ENCODE results near the gene CYP4A22. TPM values are rescaled to one million over a fixed set of nuclear protein-coding genes. Genes with fewer than 3 reads are reported as not detected.

CYP4A22 gene
- total and polyA plus RNA-seq, 2 of the 4 experiments (the other 2 are of a cell fraction): not detected

GRCh38 chr1:47182676-47183235 is 45.5 kb downstream of the CYP4A22 start:
- CTCF ChIA-PET: no interaction called here
- in situ Hi-C loops (cut with MboI; ENCODE audit: low sequenced_read_pairs): loop anchor here (5.0 to 10.0 kb wide), 2 partner anchors 240 to 532 kb away; no protein-coding TSS in a partner anchor
- WGBS, 2 experiments (ENCODE audit: extremely low coverage in 2 of 2, insufficient read length in 1 of 2): no CpG with 5 or more reads among the region's 7 CpGs

More at GRCh38 chr1:47182676-47183235, 45.5 kb downstream of the CYP4A22 start:
- Histone ChIP-seq H2BK5ac (ENCODE audit: low read depth, low read length, poor library complexity, severe bottlenecking) (no peak overlapping the region), H3K56ac (ENCODE audit: extremely low read depth, insufficient read depth, low read length) (no peak overlapping the region), H3K27ac (ENCODE audit: insufficient read depth, low read length) (no peak overlapping the region), H3K9me1 (ENCODE audit: insufficient read depth, low read length) (no peaks in the 10 kb centered on the region), H2AK5ac (ENCODE audit: low read depth, low read length) (no peak overlapping the region), H3K9me3 (ENCODE audit: control insufficient read depth, insufficient read depth, low read length) (no peaks in the 10 kb centered on the region), H2AFZ (replicated peaks; ENCODE audit: low read length, poor library complexity) (no peak overlapping the region), H2BK120ac (ENCODE audit: low read depth, low read length) (no peak overlapping the region), H4K20me1 (ENCODE audit: insufficient read depth, low read length) (no peaks in the 10 kb centered on the region), H2BK15ac (ENCODE audit: low read depth, low read length) (no peak overlapping the region), H3K4me3 (ENCODE audit: insufficient read depth, low read depth, low read length) (no peak overlapping the region), H4K8ac (ENCODE audit: low read depth in 2 of 2, low read length in 2 of 2) (no peak overlapping the region), H3K36me3 (ENCODE audit: control insufficient read depth, insufficient read depth, low read length) (no peaks in the 10 kb centered on the region), H3K79me1 (ENCODE audit: low read depth in 1 of 2, low read length in 2 of 2) (no peaks in the 10 kb centered on the region), H2BK20ac (ENCODE audit: low read depth, low read length) (no peak overlapping the region), H3K27me3 (ENCODE audit: control insufficient read depth, insufficient read depth, low read length) (peaks cover 2% of the 10 kb centered on the region; the same call in 1 of the 2 replicates), H3K4me2 (ENCODE audit: low read depth, low read length) (no peak overlapping the region), H4K91ac (ENCODE audit: insufficient read depth, low read depth, low read length) (no peak overlapping the region), H3K18ac (ENCODE audit: low read depth, low read length) (no peak overlapping the region), H3K4ac (ENCODE audit: low read depth, low read length) (no peak overlapping the region), H4K5ac (ENCODE audit: low read depth, low read length) (no peak overlapping the region), H2AK9ac (replicated peaks; ENCODE audit: low read depth, low read length, poor library complexity) (no peak overlapping the region), H3K23ac (ENCODE audit: low read depth, low read length) (no peak overlapping the region), H3K9ac (ENCODE audit: low read depth, low read length) (no peak overlapping the region), H3K14ac (replicated peaks; ENCODE audit: low read depth, low read length) (no peak overlapping the region), H3K4me1 (ENCODE audit: control insufficient read depth, insufficient read depth, low read length) (no peaks in the 10 kb centered on the region)
- POLR2A ChIA-PET (ENCODE audit: unreplicated experiment): no interaction called here
- BruUV-seq (replicated peaks): no TSS peak
- DNase-seq: no peak
- intact Hi-C loops (cut with micrococcal nuclease): no loop called here
- no peak for ATAC-seq (ENCODE audit: low read depth)
- dilution Hi-C loops (cut with HindIII; ENCODE audit: low sequenced_read_pairs, unreplicated experiment): no loop called here
- TF ChIP-seq NFE2L2 (IDR thresholded peaks at IDR 0.05; ENCODE audit: low read depth, low read length) (no peak), RAD21 (IDR thresholded peaks at IDR 0.05; ENCODE audit: low read length) (no peak)
